ENCODE measurements around the gene OGDHL. TPM values are rescaled to one million over a fixed set of nuclear protein-coding genes. Genes with fewer than 3 reads are reported as not detected.

The OGDHL gene
- total RNA-seq, 1 experiment from 2014 or later, result 2.6 TPM

GRCh38 chr10:49700211-49700610 lies 61.9 kb downstream of the OGDHL start:
- H4K20me1 ChIP-seq (ENCODE audit: low read length), result no peaks in the 10 kb centered on the region
- BruUV-seq (replicated peaks), result no TSS peak
- intact Hi-C loops (cut with micrococcal nuclease), result no loop called here
- no peaks in the 10 kb centered on the region for H3K79me2 ChIP-seq (ENCODE audit: low read length)
- H3K9me3 ChIP-seq (ENCODE audit: low read length), result no peaks in the 10 kb centered on the region
- ATAC-seq, result no peak
- CTCF ChIA-PET, result no interaction called here
- no peak for TF ChIP-seq EZH2phosphoT487 (IDR thresholded peaks at IDR 0.05; ENCODE audit: borderline replicate concordance, low read length)
- no peak for TF ChIP-seq CTCF (conservative IDR thresholded peaks at IDR 0.05; ENCODE audit: low read depth, low read length)
- no peak for TF ChIP-seq EZH2 (IDR thresholded peaks at IDR 0.05; ENCODE audit: low read length, unreplicated experiment)
- H3K27me3 ChIP-seq (ENCODE audit: low read length), result peaks cover 86% of the 10 kb centered on the region
- H3K4me2 ChIP-seq (ENCODE audit: low read length), result no peak overlapping the region
- H3K4me1 ChIP-seq (ENCODE audit: insufficient read depth, low read length), result no peaks in the 10 kb centered on the region
- H3K36me3 ChIP-seq (ENCODE audit: low read depth, low read length), result no peaks in the 10 kb centered on the region
- H3K4me3 ChIP-seq (ENCODE audit: low read length), result no peak overlapping the region
- no peaks in the 10 kb centered on the region for H3F3A ChIP-seq (ENCODE audit: low read length, unreplicated experiment)
- no peak overlapping the region for H2AFZ ChIP-seq (ENCODE audit: low read length)
- no peak for DNase-seq
- H3K9ac ChIP-seq (ENCODE audit: low read length), result no peak overlapping the region
- H3K9me2 ChIP-seq (replicated peaks; ENCODE audit: low read length), result no peaks in the 10 kb centered on the region
- no peak overlapping the region for H3K27ac ChIP-seq (ENCODE audit: low read length)
- POLR2A ChIA-PET (ENCODE audit: unreplicated experiment), result no interaction called here

GRCh38 chr10:49698679-49699078 lies 63.4 kb downstream of the OGDHL start:
- CTCF ChIA-PET, result no interaction called here
- H3K4me3 ChIP-seq (ENCODE audit: low read length), result no peak overlapping the region
- H2AFZ ChIP-seq (ENCODE audit: low read length), result no peak overlapping the region
- ATAC-seq (no peak), DNase-seq (no peak)
- no peaks in the 10 kb centered on the region for H3K36me3 ChIP-seq (ENCODE audit: low read depth, low read length)
- TF ChIP-seq CTCF (conservative IDR thresholded peaks at IDR 0.05; ENCODE audit: low read depth, low read length) (no peak), EZH2 (IDR thresholded peaks at IDR 0.05; ENCODE audit: low read length, unreplicated experiment) (no peak), EZH2phosphoT487 (IDR thresholded peaks at IDR 0.05; ENCODE audit: borderline replicate concordance, low read length) (no peak)
- no peaks in the 10 kb centered on the region for H3K4me1 ChIP-seq (ENCODE audit: insufficient read depth, low read length)
- H3K9me3 ChIP-seq (ENCODE audit: low read length), result no peaks in the 10 kb centered on the region
- no peak overlapping the region for H3K4me2 ChIP-seq (ENCODE audit: low read length)
- no peaks in the 10 kb centered on the region for H3F3A ChIP-seq (ENCODE audit: low read length, unreplicated experiment)
- POLR2A ChIA-PET (ENCODE audit: unreplicated experiment), result no interaction called here
- H3K27ac ChIP-seq (ENCODE audit: low read length), result no peak overlapping the region
- no peaks in the 10 kb centered on the region for H3K79me2 ChIP-seq (ENCODE audit: low read length)
- no peaks in the 10 kb centered on the region for H3K9me2 ChIP-seq (replicated peaks; ENCODE audit: low read length)
- H3K27me3 ChIP-seq (ENCODE audit: low read length), result peaks cover 89% of the 10 kb centered on the region
- no peaks in the 10 kb centered on the region for H4K20me1 ChIP-seq (ENCODE audit: low read length)
- no peak overlapping the region for H3K9ac ChIP-seq (ENCODE audit: low read length)
- intact Hi-C loops (cut with micrococcal nuclease), result no loop called here
- BruUV-seq (replicated peaks), result no TSS peak

GRCh38 chr10:49696311-49696710 lies 65.8 kb downstream of the OGDHL start:
- BruUV-seq (replicated peaks), result no TSS peak
- DNase-seq, result no peak
- Histone ChIP-seq H3K27ac (ENCODE audit: low read length) (no peak overlapping the region), H3K4me2 (ENCODE audit: low read length) (no peak overlapping the region), H2AFZ (ENCODE audit: low read length) (no peak overlapping the region), H3F3A (ENCODE audit: low read length, unreplicated experiment) (no peaks in the 10 kb centered on the region), H3K27me3 (ENCODE audit: low read length) (peaks cover 91% of the 10 kb centered on the region), H3K9me3 (ENCODE audit: low read length) (no peaks in the 10 kb centered on the region), H3K9me2 (replicated peaks; ENCODE audit: low read length) (no peaks in the 10 kb centered on the region), H3K4me3 (ENCODE audit: low read length) (no peak overlapping the region), H3K9ac (ENCODE audit: low read length) (no peak overlapping the region), H3K79me2 (ENCODE audit: low read length) (no peaks in the 10 kb centered on the region), H4K20me1 (ENCODE audit: low read length) (no peaks in the 10 kb centered on the region), H3K36me3 (ENCODE audit: low read depth, low read length) (no peaks in the 10 kb centered on the region), H3K4me1 (ENCODE audit: insufficient read depth, low read length) (no peaks in the 10 kb centered on the region)
- no peak for ATAC-seq
- intact Hi-C loops (cut with micrococcal nuclease), result no loop called here
- ChIA-PET CTCF (no interaction called here), POLR2A (ENCODE audit: unreplicated experiment) (no interaction called here)
- TF ChIP-seq EZH2phosphoT487 (IDR thresholded peaks at IDR 0.05; ENCODE audit: borderline replicate concordance, low read length) (peak; percentile 4; the same call in 1 of the 2 replicates), EZH2 (IDR thresholded peaks at IDR 0.05; ENCODE audit: low read length, unreplicated experiment) (no peak)
